DMS79 (cell line): Measurements from ENCODE around the gene SCD5.

Experiments
- DNase-seq: peaks from one replicate; lab custom pipeline; 2025; lab: John Stamatoyannopoulos, UW

Gene SCD5

GRCh38 chr4:82726596-82726995 is 72.0 kb downstream of the SCD5 start:
- no peak for DNase-seq

- DNase-seq: no peak
These were observed 76.7 kb downstream of the SCD5 start for GRCh38 chr4:82721819-82722423.

GRCh38 chr4:82718162-82718940 is 80.2 kb downstream of the SCD5 start:
- no peak for DNase-seq

- no peak for DNase-seq
These were observed 82.6 kb downstream of the SCD5 start for GRCh38 chr4:82715731-82716617.

- no peak for DNase-seq
These were observed 84.7 kb downstream of the SCD5 start for GRCh38 chr4:82713856-82714255.

- no peak for DNase-seq
These were observed 86.0 kb downstream of the SCD5 start for GRCh38 chr4:82712561-82712960.

- no peak for DNase-seq
These were observed 87.3 kb downstream of the SCD5 start for GRCh38 chr4:82711158-82711785.

GRCh38 chr4:82710197-82710929 is 88.2 kb downstream of the SCD5 start:
- DNase-seq: no peak

- DNase-seq: no peak
These were observed 89.6 kb downstream of the SCD5 start for GRCh38 chr4:82708982-82709381.

- DNase-seq: no peak
These were observed 92.1 kb downstream of the SCD5 start for GRCh38 chr4:82706349-82707000.

- no peak for DNase-seq
These were observed 92.7 kb downstream of the SCD5 start for GRCh38 chr4:82705928-82706300.

GRCh38 chr4:82705169-82705927 is 93.2 kb downstream of the SCD5 start:
- no peak for DNase-seq

GRCh38 chr4:82704156-82704555 is 94.4 kb downstream of the SCD5 start:
- DNase-seq: no peak

GRCh38 chr4:82698412-82698811 is 100.2 kb downstream of the SCD5 start:
- DNase-seq: no peak

- DNase-seq: no peak
These were observed 101.0 kb downstream of the SCD5 start for GRCh38 chr4:82697561-82697960.

GRCh38 chr4:82696117-82696860 is 102.3 kb downstream of the SCD5 start:
- DNase-seq: no peak

- DNase-seq: no peak
These were observed 103.7 kb downstream of the SCD5 start for GRCh38 chr4:82694892-82695291.

- DNase-seq: no peak
These were observed 104.5 kb downstream of the SCD5 start for GRCh38 chr4:82694046-82694445.

GRCh38 chr4:82692101-82692780 is 106.4 kb downstream of the SCD5 start:
- DNase-seq: no peak
